GM18517 (cell line): ENCODE data around the gene HOOK2.
"Not testable (repeated sequence)": the region's sequence is repeated elsewhere in the genome, so short reads cannot be mapped to it uniquely, and the experiment has no call there.

Source experiments
- ATAC-seq: cut with Tn5 transposase; IDR thresholded peaks from one replicate; pipeline ENCODE4 v1.9.1; 2021; ENCODE audit warnings: mild to moderate bottlenecking, moderate library complexity; ENCODE audit not compliant: unreplicated experiment

HOOK2 gene

GRCh38 chr19:12774588-12775555, at the start of gene HOOK2:
HOOK2 (minus strand) TSS chr19:12775552; CDS start chr19:12775449, 103 bp downstream.
- no peak for ATAC-seq

GRCh38 chr19:12821761-12822160, 46.4 kb upstream of the HOOK2 start:
- ATAC-seq = no peak

GRCh38 chr19:12817810-12818209, 42.5 kb upstream of the HOOK2 start:
- not testable (repeated sequence) for ATAC-seq

GRCh38 chr19:12817188-12817587, 41.8 kb upstream of the HOOK2 start:
- not testable (repeated sequence) for ATAC-seq

GRCh38 chr19:12815088-12815487, 39.7 kb upstream of the HOOK2 start:
- no peak for ATAC-seq

- ATAC-seq = peak; percentile 54
Observed at GRCh38 chr19:12806242-12807081, 31.1 kb upstream of the HOOK2 start, which contains the start of gene RNASEH2A. RNASEH2A (plus strand) TSS chr19:12806584; CDS start chr19:12806674, 90 bp downstream.

- no peak for ATAC-seq
Observed at GRCh38 chr19:12804051-12804450, 28.7 kb upstream of the HOOK2 start.

GRCh38 chr19:12802267-12803106, 27.1 kb upstream of the HOOK2 start:
- ATAC-seq = no peak

GRCh38 chr19:12801466-12802266, 26.3 kb upstream of the HOOK2 start, which contains the start of the genes PRDX2 and THSD8:
PRDX2 (minus strand) TSS chr19:12801800; CDS start chr19:12801261, 539 bp downstream.
THSD8 (plus strand) TSS chr19:12802069; CDS start chr19:12802072, 3 bp downstream.
- ATAC-seq = no peak

- no peak for ATAC-seq
Observed at GRCh38 chr19:12800923-12801465, 25.6 kb upstream of the HOOK2 start.

GRCh38 chr19:12800466-12800770, 25.1 kb upstream of the HOOK2 start:
- no peak for ATAC-seq

- no peak for ATAC-seq
Observed at GRCh38 chr19:12799742-12800465, 24.6 kb upstream of the HOOK2 start.

- ATAC-seq = not testable (repeated sequence)
Observed at GRCh38 chr19:12797607-12798006, 22.3 kb upstream of the HOOK2 start.

- no peak for ATAC-seq
Observed at GRCh38 chr19:12797141-12797587, 21.8 kb upstream of the HOOK2 start.

- ATAC-seq = no peak
Observed at GRCh38 chr19:12796146-12797071, 21.1 kb upstream of the HOOK2 start.

GRCh38 chr19:12794971-12795381, 19.6 kb upstream of the HOOK2 start:
- ATAC-seq = no peak

- no peak for ATAC-seq
Observed at GRCh38 chr19:12794196-12794941, 19.0 kb upstream of the HOOK2 start.
